Kasumi-1 (cell line): Measurements from ENCODE around the gene UBE2I.

Experiments used
- DNase-seq, 2 experiments: peaks; one replicate each; lab custom pipeline; 2025; lab: John Stamatoyannopoulos, UW

UBE2I gene

GRCh38 chr16:1361685-1362360 is 52.4 kb downstream of the UBE2I start:
- no peak for DNase-seq

- DNase-seq, result no peak
These were observed 53.4 kb downstream of the UBE2I start for GRCh38 chr16:1362807-1363206.

GRCh38 chr16:1363501-1364041 is 54.1 kb downstream of the UBE2I start:
- peak; percentile 17 to 24 for DNase-seq

- no peak for DNase-seq
These were observed 55.1 kb downstream of the UBE2I start for GRCh38 chr16:1364510-1364909.

GRCh38 chr16:1366060-1366711 is 56.8 kb downstream of the UBE2I start:
- DNase-seq, result no peak

GRCh38 chr16:1366712-1367299 is 57.4 kb downstream of the UBE2I start:
- DNase-seq, result no peak

- no peak for DNase-seq
These were observed 58.2 kb downstream of the UBE2I start for GRCh38 chr16:1367486-1368174.

GRCh38 chr16:1371054-1371978 is 61.9 kb downstream of the UBE2I start:
- DNase-seq, result no peak

- DNase-seq, result no peak
These were observed 63.0 kb downstream of the UBE2I start for GRCh38 chr16:1372292-1372950.

- DNase-seq, result no peak
These were observed 65.2 kb downstream of the UBE2I start for GRCh38 chr16:1374418-1375297.

- no peak for DNase-seq
These were observed 65.8 kb downstream of the UBE2I start for GRCh38 chr16:1375298-1375640.

GRCh38 chr16:1375741-1376410 is 66.4 kb downstream of the UBE2I start:
- no peak for DNase-seq
